SK-N-SH (cell line): ENCODE data around the gene LMTK2. TPM values are rescaled to one million over a fixed set of nuclear protein-coding genes. Genes with fewer than 3 reads are reported as not detected.
A peak's percentile ranks its signal among the peaks of the same experiment; 100 is the strongest.

ENCODE experiments used
- CTCF ChIA-PET: fragments of 300-600, 350-600 bp; formaldehyde crosslinking; extraction: SDS; loops from one replicate; lab custom pipeline; 2021; lab: Yijun Ruan, JAX
- POLR2A ChIA-PET: fragments of 350-600 bp; sonication (Branson Sonifier 250); formaldehyde crosslinking; extraction: SDS; loops from one replicate; lab custom pipeline; 2020; ENCODE audit warnings: antibody characterized with exemption, inconsistent platforms; lab: Yijun Ruan, JAX
- DNase-seq: peaks from one replicate; pipeline ENCODE4 v3.0.0; 2012
- H2AFZ ChIP-seq: fragments of 200-600 bp; sonication (generic); 2 replicates; pipeline ENCODE4 v1.8.1; 2016; ENCODE audit warnings: antibody characterized with exemption, mild to moderate bottlenecking, low read depth
- H3F3A ChIP-seq: fragments of 200-600 bp; sonication (generic); replicated peaks from 2 replicates; pipeline ENCODE3; 2016; ENCODE audit warnings: antibody characterized with exemption, mild to moderate bottlenecking; ENCODE audit not compliant: insufficient read depth
- H3K27ac ChIP-seq, 2 experiments: fragments of 200-500 bp in 1 of 2; fragments of 200-600 bp in 1 of 2; sonication (Bioruptor generic) in 1 of 2; sonication (generic), shearing (Covaris generic) in 1 of 2; 2 replicates each; pipeline versions ENCODE4 v1.5.1 to v1.6.1; 2014 to 2016; ENCODE audit warnings: low read depth in 2 of 2, inconsistent platforms in 1 of 2, low read length in 1 of 2, mild to moderate bottlenecking in 1 of 2, mixed read lengths in 1 of 2
- H3K27me3 ChIP-seq: fragments of 200-600 bp; sonication (generic), shearing (Covaris generic); 2 replicates; pipeline ENCODE4 v1.6.1; 2016; ENCODE audit warnings: mixed run types; ENCODE audit not compliant: insufficient read depth
- H3K36me3 ChIP-seq, 2 experiments: fragments of 200-500 bp in 1 of 2; fragments of 200-600 bp in 1 of 2; sonication (Bioruptor generic) in 1 of 2; sonication (generic) in 1 of 2; replicated peaks in 1 of 2; 2 replicates each; pipeline versions ENCODE3 to v1.5.1; 2014 to 2016; ENCODE audit warnings: low read length in 1 of 2, mild to moderate bottlenecking in 1 of 2; ENCODE audit not compliant: insufficient read depth in 2 of 2, control insufficient read depth in 1 of 2
- H3K4me1 ChIP-seq, 2 experiments: fragments of 200-500 bp in 1 of 2; fragments of 200-600 bp in 1 of 2; sonication (Bioruptor generic) in 1 of 2; sonication (generic), shearing (Covaris generic) in 1 of 2; 2 replicates each; pipeline versions ENCODE4 v1.5.1 to v1.6.1; 2014 to 2016; ENCODE audit warnings: low read depth in 1 of 2, low read length in 1 of 2, mixed run types in 1 of 2; ENCODE audit not compliant: insufficient read depth in 2 of 2, control insufficient read depth in 1 of 2
- H3K4me2 ChIP-seq: fragments of 200-600 bp; sonication (generic), shearing (Covaris generic); 2 replicates; pipeline ENCODE4 v1.6.1; 2017; ENCODE audit warnings: mixed run types
- H3K4me3 ChIP-seq, 2 experiments: fragments of 200-500 bp in 1 of 2; fragments of 200-600 bp in 1 of 2; sonication (Bioruptor generic) in 1 of 2; sonication (generic), shearing (Covaris generic) in 1 of 2; 2 replicates each; pipeline versions ENCODE4 v1.5.1 to v1.8.1; 2014 to 2016; ENCODE audit warnings: low read depth in 2 of 2, inconsistent platforms in 1 of 2, low read length in 1 of 2, mild to moderate bottlenecking in 1 of 2, mixed read lengths in 1 of 2, moderate library complexity in 1 of 2
- H3K79me2 ChIP-seq: fragments of 200-600 bp; sonication (generic); 2 replicates; pipeline ENCODE4 v1.8.1; 2017; ENCODE audit warnings: mild to moderate bottlenecking; ENCODE audit not compliant: insufficient read depth
- H3K9ac ChIP-seq: fragments of 200-600 bp; sonication (generic); 2 replicates; pipeline ENCODE4 v1.6.1; 2017; ENCODE audit warnings: mixed run types
- H3K9me2 ChIP-seq: fragments of 200-600 bp; sonication (generic); 2 replicates; pipeline ENCODE4 v1.6.1; 2017; ENCODE audit warnings: mixed run types
- H3K9me3 ChIP-seq: fragments of 200-600 bp; sonication (generic); 2 replicates; pipeline ENCODE4 v1.6.1; 2017; ENCODE audit warnings: mixed run types, mild to moderate bottlenecking, moderate library complexity
- H4K20me1 ChIP-seq: fragments of 200-600 bp; sonication (generic); 2 replicates; pipeline ENCODE4 v1.6.1; 2017; ENCODE audit warnings: mild to moderate bottlenecking, mixed run types; ENCODE audit not compliant: insufficient read depth
- CHD2 ChIP-seq: fragments of 150-350 bp; IDR thresholded peaks from 2 replicates; pipeline ENCODE4 v1.6.1; 2018; ENCODE audit warnings: low read length; ENCODE audit not compliant: partially characterized antibody
- GATA2 ChIP-seq: sonication (generic); formaldehyde crosslinking; IDR thresholded peaks from 2 replicates; pipeline ENCODE4 v1.5.0; 2020; ENCODE audit warnings: mild to moderate bottlenecking, missing genetic modification reagents
- JUND ChIP-seq: IDR thresholded peaks from 2 replicates; pipeline ENCODE4 v1.4.0; 2012
- MEF2A ChIP-seq: IDR thresholded peaks from 2 replicates; pipeline ENCODE4 v1.4.0; 2012; ENCODE audit warnings: low read depth, borderline replicate concordance
- MXI1 ChIP-seq: IDR thresholded peaks from 2 replicates; pipeline ENCODE4 v1.6.1; 2012; ENCODE audit warnings: mild to moderate bottlenecking, low read depth, low read length, improper control_type of control experiment
- NRF1 ChIP-seq: IDR thresholded peaks from 2 replicates; pipeline ENCODE4 v1.6.1; 2012; ENCODE audit warnings: low read depth, mild to moderate bottlenecking, low read length
- SIN3A ChIP-seq: IDR thresholded peaks from 2 replicates; pipeline ENCODE4 v1.6.1; 2012; ENCODE audit warnings: low read depth, mild to moderate bottlenecking, low read length, moderate library complexity, borderline replicate concordance
- TCF12 ChIP-seq: IDR thresholded peaks from 2 replicates; pipeline ENCODE4 v1.4.0; 2012
- YY1 ChIP-seq: IDR thresholded peaks from 2 replicates; pipeline ENCODE4 v1.4.0; 2012; ENCODE audit warnings: low read depth, mild to moderate bottlenecking
- WGBS: methylation state at CpG from one replicate; pipeline ENCODE4 v1.1.6; 2017; ENCODE audit warnings: low lambda C conversion rate; 5-methylcytosine and 5-hydroxymethylcytosine counted together
- polyA plus RNA-seq, 3 experiments: library from polyadenylated mRNA; depleted of rRNA; stranded (reverse); fragments of >200 nt; gene quantifications; 2 replicates each; pipeline ENCODE4 v1.2.3, GENCODE V29; 2012
- TF ChIP-seq, protein P1 (sequence below): fragments of 150-350 bp; IDR thresholded peaks from 2 replicates; pipeline ENCODE4 v1.6.1; 2016; ENCODE audit warnings: mild to moderate bottlenecking, low read depth, low read length
- TF ChIP-seq, protein P2 (sequence below): IDR thresholded peaks from 2 replicates; pipeline ENCODE4 v1.4.0; 2012; ENCODE audit warnings: low read depth
- TF ChIP-seq, protein P3 (sequence below): IDR thresholded peaks from 2 replicates; pipeline ENCODE4; 2012
- TF ChIP-seq, protein P4 (sequence below): IDR thresholded peaks from 2 replicates; pipeline ENCODE4 v1.4.0; 2012; ENCODE audit warnings: low read depth, borderline replicate concordance

The LMTK2 gene
- polyA plus RNA-seq, 1 of the 3 experiments (the other 2 are of a cell fraction), result 9.0 TPM

DNA sequence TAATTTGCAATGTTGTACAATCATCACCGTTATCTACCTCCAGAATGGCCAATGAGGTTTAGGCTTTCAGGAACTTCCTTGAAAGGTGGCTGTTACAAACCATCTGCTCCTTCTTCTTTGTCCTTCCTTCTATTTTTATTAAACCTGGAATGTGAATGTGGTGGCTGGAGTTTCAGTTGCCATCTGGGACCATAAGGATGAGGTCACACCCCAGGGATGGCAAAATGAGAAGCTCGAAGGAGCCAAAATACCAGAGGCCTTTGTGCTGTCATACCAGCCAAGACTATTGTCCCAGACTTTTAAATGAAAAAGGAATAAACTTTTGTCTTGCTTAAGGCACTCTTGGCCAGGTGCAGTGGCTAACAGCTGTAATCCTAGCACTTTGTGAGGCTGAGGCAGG, 30.9 kb upstream of the LMTK2 start:
- Histone ChIP-seq H3K9me2 (no peaks in the 10 kb centered on the region), H2AFZ (no peak overlapping the region), H3K4me3 (no peak overlapping the region), H3K4me1 (no peaks in the 10 kb centered on the region), H3K36me3 (no peaks in the 10 kb centered on the region), H3K9me3 (no peaks in the 10 kb centered on the region), H3K27me3 (peaks cover 25% of the 10 kb centered on the region; the same call in 1 of the 2 replicates), H3F3A (no peaks in the 10 kb centered on the region), H3K27ac (no peak overlapping the region), H3K79me2 (no peaks in the 10 kb centered on the region), H3K4me2 (no peak overlapping the region), H4K20me1 (no peaks in the 10 kb centered on the region), H3K9ac (no peak overlapping the region)
- TF ChIP-seq JUND, result no peak
- TF ChIP-seq CHD2, result no peak
- TF ChIP-seq YY1, result no peak
- TF ChIP-seq, protein P1, sequence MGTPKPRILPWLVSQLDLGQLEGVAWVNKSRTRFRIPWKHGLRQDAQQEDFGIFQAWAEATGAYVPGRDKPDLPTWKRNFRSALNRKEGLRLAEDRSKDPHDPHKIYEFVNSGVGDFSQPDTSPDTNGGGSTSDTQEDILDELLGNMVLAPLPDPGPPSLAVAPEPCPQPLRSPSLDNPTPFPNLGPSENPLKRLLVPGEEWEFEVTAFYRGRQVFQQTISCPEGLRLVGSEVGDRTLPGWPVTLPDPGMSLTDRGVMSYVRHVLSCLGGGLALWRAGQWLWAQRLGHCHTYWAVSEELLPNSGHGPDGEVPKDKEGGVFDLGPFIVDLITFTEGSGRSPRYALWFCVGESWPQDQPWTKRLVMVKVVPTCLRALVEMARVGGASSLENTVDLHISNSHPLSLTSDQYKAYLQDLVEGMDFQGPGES, result no peak
- TF ChIP-seq MEF2A, result no peak
- no peak for TF ChIP-seq GATA2
- TF ChIP-seq, protein P2, sequence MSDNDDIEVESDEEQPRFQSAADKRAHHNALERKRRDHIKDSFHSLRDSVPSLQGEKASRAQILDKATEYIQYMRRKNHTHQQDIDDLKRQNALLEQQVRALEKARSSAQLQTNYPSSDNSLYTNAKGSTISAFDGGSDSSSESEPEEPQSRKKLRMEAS, result no peak
- TF ChIP-seq, protein P3, sequence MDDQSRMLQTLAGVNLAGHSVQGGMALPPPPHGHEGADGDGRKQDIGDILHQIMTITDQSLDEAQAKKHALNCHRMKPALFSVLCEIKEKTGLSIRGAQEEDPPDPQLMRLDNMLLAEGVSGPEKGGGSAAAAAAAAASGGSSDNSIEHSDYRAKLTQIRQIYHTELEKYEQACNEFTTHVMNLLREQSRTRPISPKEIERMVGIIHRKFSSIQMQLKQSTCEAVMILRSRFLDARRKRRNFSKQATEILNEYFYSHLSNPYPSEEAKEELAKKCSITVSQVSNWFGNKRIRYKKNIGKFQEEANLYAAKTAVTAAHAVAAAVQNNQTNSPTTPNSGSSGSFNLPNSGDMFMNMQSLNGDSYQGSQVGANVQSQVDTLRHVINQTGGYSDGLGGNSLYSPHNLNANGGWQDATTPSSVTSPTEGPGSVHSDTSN, result no peak
- no peak for TF ChIP-seq TCF12
- POLR2A ChIA-PET, result interaction anchor here (0.6 kb wide), 1 partner anchor 111 kb away, joined by 4 read pairs; no protein-coding TSS in a partner anchor
- CTCF ChIA-PET, result interaction anchor here (0.6 to 4.6 kb wide), 5 partner anchors 12 to 326 kb away, joined by 3 to 23 read pairs (median 7); no protein-coding TSS in a partner anchor
- no peak for DNase-seq
- 16% methylated on average over 2 of the region's 2 CpGs for WGBS

- CTCF ChIA-PET, result interaction anchor here (0.6 to 4.6 kb wide), 5 partner anchors 30 to 1589 kb away, joined by 3 to 23 read pairs (median 5); partner anchors contain the start of gene LMTK2
- H3K36me3 ChIP-seq, result no peaks in the 10 kb centered on the region
- H3K4me1 ChIP-seq, result no peaks in the 10 kb centered on the region
- no peak overlapping the region for H2AFZ ChIP-seq
- H4K20me1 ChIP-seq, result no peaks in the 10 kb centered on the region
- TF ChIP-seq TCF12 (no peak), SIN3A (no peak), CHD2 (no peak), MXI1 (no peak), NRF1 (no peak), JUND (no peak)
- TF ChIP-seq, protein P4, sequence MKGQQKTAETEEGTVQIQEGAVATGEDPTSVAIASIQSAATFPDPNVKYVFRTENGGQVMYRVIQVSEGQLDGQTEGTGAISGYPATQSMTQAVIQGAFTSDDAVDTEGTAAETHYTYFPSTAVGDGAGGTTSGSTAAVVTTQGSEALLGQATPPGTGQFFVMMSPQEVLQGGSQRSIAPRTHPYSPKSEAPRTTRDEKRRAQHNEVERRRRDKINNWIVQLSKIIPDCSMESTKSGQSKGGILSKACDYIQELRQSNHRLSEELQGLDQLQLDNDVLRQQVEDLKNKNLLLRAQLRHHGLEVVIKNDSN, result 0 out of 2 replicates have a peak, but pooled peaks have one; percentile 46
- H3K9me3 ChIP-seq, result no peaks in the 10 kb centered on the region
- no peak overlapping the region for H3K4me3 ChIP-seq
- H3K9me2 ChIP-seq, result no peaks in the 10 kb centered on the region
- no peak overlapping the region for H3K27ac ChIP-seq
- peaks cover 22% of the 10 kb centered on the region; the same call in 1 of the 2 replicates for H3K27me3 ChIP-seq
- no peaks in the 10 kb centered on the region for H3F3A ChIP-seq
- WGBS, result 33% methylated on average over 3 of the region's 3 CpGs
- H3K79me2 ChIP-seq, result no peaks in the 10 kb centered on the region
- H3K4me2 ChIP-seq, result no peak overlapping the region
- no peak for DNase-seq
- POLR2A ChIA-PET, result no interaction called here
- no peak overlapping the region for H3K9ac ChIP-seq
These were observed 28.9 kb upstream of the LMTK2 start for GRCh38 chr7:98077762-98078161.
